ENCODE measurements around the gene TRMT11. TPM values are rescaled to one million over a fixed set of nuclear protein-coding genes. Genes with fewer than 3 reads are reported as not detected.

TRMT11 gene
- total and polyA plus RNA-seq, 10 of the 15 experiments (the other 5 are each of a cell fraction or from before 2014, with no cell fraction given), result 34.0 to 81.1 (median 43.7) TPM

DNA sequence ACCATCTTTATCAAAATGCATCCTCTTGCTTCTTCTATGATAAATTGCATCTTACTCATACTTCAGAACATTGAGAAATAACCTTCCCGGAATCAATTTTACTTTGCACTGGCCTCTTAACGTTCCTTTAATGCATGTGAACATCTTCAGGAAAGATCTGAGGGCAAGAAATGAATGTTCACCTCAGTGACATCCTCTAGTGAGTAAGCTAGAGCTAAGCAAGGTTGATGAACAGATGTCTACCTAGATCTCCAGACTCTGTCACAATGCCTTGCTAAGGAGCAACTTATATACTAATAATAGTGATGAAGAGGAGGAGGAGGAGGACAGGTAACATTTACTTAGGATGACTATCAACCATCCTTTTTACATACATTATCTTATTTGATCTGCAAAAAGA, 46.5 kb upstream of the TRMT11 start (continued):
- no peak for TF ChIP-seq RELA (IDR thresholded peaks at IDR 0.05; ENCODE audit: borderline replicate concordance, partially characterized antibody)
- TF ChIP-seq, protein P1, sequence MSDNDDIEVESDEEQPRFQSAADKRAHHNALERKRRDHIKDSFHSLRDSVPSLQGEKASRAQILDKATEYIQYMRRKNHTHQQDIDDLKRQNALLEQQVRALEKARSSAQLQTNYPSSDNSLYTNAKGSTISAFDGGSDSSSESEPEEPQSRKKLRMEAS (IDR thresholded peaks at IDR 0.05; ENCODE audit: low read depth, low read length), result no peak
- no peak for TF ChIP-seq RB1 (IDR thresholded peaks at IDR 0.05; ENCODE audit: borderline replicate concordance)

GRCh38 chr6:125940247-125941041, 45.9 kb upstream of the TRMT11 start:
- ChIA-PET CTCF (interaction anchor here (0.6 to 1.9 kb wide), 4 partner anchors 21 to 368 kb away, joined by 3 to 5 read pairs (median 3); no protein-coding TSS in a partner anchor), SMC1A (ENCODE audit: uncharacterized antibody, unreplicated experiment) (interaction anchor here (0.9 to 1.7 kb wide), 4 partner anchors 17 to 129 kb away, joined by 3 to 5 read pairs (median 3); no protein-coding TSS in a partner anchor), POLR2A (no interaction called here), RAD21 (ENCODE audit: unreplicated experiment) (no interaction called here)
- H3K9ac ChIP-seq (ENCODE audit: control insufficient read depth, insufficient read depth, low read length), result no peak overlapping the region
- H3K4me1 ChIP-seq (ENCODE audit: control insufficient read depth, insufficient read depth, low read length), result no peaks in the 10 kb centered on the region
- H3K9me3 ChIP-seq (replicated peaks; ENCODE audit: control insufficient read depth, insufficient read depth, low read length), result no peaks in the 10 kb centered on the region
- ATAC-seq, result no peak
- WGBS (ENCODE audit: insufficient coverage, insufficient replicate concordance, low lambda C conversion rate, missing lambda C conversion rate), result 48% methylated on average over 5 of the region's 5 CpGs
- no peak overlapping the region for H3K4me3 ChIP-seq
- H3K79me2 ChIP-seq (ENCODE audit: control insufficient read depth, insufficient read depth, low read length), result no peaks in the 10 kb centered on the region
- in situ Hi-C loops (cut with MboI) (no loop called here), intact Hi-C loops (cut with micrococcal nuclease; ENCODE audit: unreplicated experiment) (no loop called here)
- no peaks in the 10 kb centered on the region for H3K27me3 ChIP-seq (replicated peaks in 1 of 2; ENCODE audit: control insufficient read depth in 2 of 2, insufficient read depth in 2 of 2, low read length in 1 of 2)
- DNase-seq (ENCODE audit: low read depth, low spot score), result no peak
- H3K27ac ChIP-seq (ENCODE audit: control insufficient read depth, insufficient read depth), result no peak overlapping the region
- H4K20me1 ChIP-seq (ENCODE audit: control insufficient read depth, insufficient read depth), result no peaks in the 10 kb centered on the region
- no peak overlapping the region for H3K4me2 ChIP-seq (ENCODE audit: control insufficient read depth, insufficient read depth)
- FAIRE-seq, result no peak
- no peak overlapping the region for H2AFZ ChIP-seq (ENCODE audit: control insufficient read depth, low read depth, low read length)
- H3K36me3 ChIP-seq (ENCODE audit: control insufficient read depth in 2 of 2, insufficient read depth in 2 of 2, low read length in 1 of 2), result no peaks in the 10 kb centered on the region
- no TSS peak for BruUV-seq (replicated peaks)
- TF ChIP-seq, protein P2, sequence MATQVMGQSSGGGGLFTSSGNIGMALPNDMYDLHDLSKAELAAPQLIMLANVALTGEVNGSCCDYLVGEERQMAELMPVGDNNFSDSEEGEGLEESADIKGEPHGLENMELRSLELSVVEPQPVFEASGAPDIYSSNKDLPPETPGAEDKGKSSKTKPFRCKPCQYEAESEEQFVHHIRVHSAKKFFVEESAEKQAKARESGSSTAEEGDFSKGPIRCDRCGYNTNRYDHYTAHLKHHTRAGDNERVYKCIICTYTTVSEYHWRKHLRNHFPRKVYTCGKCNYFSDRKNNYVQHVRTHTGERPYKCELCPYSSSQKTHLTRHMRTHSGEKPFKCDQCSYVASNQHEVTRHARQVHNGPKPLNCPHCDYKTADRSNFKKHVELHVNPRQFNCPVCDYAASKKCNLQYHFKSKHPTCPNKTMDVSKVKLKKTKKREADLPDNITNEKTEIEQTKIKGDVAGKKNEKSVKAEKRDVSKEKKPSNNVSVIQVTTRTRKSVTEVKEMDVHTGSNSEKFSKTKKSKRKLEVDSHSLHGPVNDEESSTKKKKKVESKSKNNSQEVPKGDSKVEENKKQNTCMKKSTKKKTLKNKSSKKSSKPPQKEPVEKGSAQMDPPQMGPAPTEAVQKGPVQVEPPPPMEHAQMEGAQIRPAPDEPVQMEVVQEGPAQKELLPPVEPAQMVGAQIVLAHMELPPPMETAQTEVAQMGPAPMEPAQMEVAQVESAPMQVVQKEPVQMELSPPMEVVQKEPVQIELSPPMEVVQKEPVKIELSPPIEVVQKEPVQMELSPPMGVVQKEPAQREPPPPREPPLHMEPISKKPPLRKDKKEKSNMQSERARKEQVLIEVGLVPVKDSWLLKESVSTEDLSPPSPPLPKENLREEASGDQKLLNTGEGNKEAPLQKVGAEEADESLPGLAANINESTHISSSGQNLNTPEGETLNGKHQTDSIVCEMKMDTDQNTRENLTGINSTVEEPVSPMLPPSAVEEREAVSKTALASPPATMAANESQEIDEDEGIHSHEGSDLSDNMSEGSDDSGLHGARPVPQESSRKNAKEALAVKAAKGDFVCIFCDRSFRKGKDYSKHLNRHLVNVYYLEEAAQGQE (IDR thresholded peaks at IDR 0.05; ENCODE audit: low read depth, low read length), result no peak
- TF ChIP-seq CHD4 (IDR thresholded peaks at IDR 0.05) (no peak), PBX3 (IDR thresholded peaks at IDR 0.05; ENCODE audit: insufficient replicate concordance, low read depth, low read length) (no peak), E2F4 (IDR thresholded peaks at IDR 0.05; ENCODE audit: low read depth, low read length) (no peak), CHD1 (IDR thresholded peaks at IDR 0.05; ENCODE audit: low read depth, low read length) (no peak), SREBF2 (IDR thresholded peaks at IDR 0.05; ENCODE audit: low read length) (no peak), SREBF1 (IDR thresholded peaks at IDR 0.05; ENCODE audit: low read length) (no peak), TAF1 (IDR thresholded peaks at IDR 0.05; ENCODE audit: borderline replicate concordance, low read depth, low read length) (no peak)
- TF ChIP-seq, protein P3, sequence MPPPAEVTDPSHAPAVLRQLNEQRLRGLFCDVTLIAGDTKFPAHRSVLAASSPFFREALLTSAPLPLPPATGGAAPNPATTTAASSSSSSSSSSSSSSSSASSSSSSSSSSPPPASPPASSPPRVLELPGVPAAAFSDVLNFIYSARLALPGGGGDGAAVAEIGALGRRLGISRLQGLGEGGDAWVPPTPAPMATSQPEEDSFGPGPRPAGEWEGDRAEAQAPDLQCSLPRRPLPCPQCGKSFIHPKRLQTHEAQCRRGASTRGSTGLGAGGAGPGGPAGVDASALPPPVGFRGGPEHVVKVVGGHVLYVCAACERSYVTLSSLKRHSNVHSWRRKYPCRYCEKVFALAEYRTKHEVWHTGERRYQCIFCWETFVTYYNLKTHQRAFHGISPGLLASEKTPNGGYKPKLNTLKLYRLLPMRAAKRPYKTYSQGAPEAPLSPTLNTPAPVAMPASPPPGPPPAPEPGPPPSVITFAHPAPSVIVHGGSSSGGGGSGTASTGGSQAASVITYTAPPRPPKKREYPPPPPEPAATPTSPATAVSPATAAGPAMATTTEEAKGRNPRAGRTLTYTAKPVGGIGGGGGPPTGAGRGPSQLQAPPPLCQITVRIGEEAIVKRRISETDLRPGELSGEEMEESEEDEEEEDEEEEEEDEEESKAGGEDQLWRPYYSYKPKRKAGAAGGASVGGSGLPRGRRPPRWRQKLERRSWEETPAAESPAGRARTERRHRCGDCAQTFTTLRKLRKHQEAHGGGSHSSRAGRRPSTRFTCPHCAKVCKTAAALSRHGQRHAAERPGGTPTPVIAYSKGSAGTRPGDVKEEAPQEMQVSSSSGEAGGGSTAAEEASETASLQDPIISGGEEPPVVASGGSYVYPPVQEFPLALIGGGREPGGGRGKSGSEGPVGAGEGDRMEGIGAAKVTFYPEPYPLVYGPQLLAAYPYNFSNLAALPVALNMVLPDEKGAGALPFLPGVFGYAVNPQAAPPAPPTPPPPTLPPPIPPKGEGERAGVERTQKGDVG (CRISPR knock-in tag; IDR thresholded peaks at IDR 0.05), result no peak
